Transverse colon (tissue), 4 donors: ENCODE results near the gene SLC25A10.

Source experiments
- CTCF ChIP-seq, 5 experiments: fragments of 200-600 bp in 3 of 5; fragments of 450-650 bp in 2 of 5; sonication (generic) in 3 of 5; IDR thresholded peaks; 1 replicate in 2 of 5; 2 replicates in 3 of 5; pipeline ENCODE4 v1.5.1; 2016 to 2017; ENCODE audit warnings: antibody characterized with exemption in 5 of 5, inconsistent platforms in 3 of 5, mild to moderate bottlenecking in 2 of 5, moderate library complexity in 1 of 5
- POLR2A ChIP-seq: fragments of 450-650 bp; IDR thresholded peaks from one replicate; pipeline ENCODE4 v1.6.1; 2016; ENCODE audit warnings: antibody characterized with exemption, mild to moderate bottlenecking, moderate library complexity
- POLR2AphosphoS5 ChIP-seq, 3 donors: sonication (generic); formaldehyde crosslinking; IDR thresholded peaks; one replicate each; pipeline ENCODE4 v1.6.1; 2016; ENCODE audit warnings: antibody characterized with exemption in 3 of 3

- TF ChIP-seq CTCF (IDR thresholded peaks at IDR 0.05) (no peak), POLR2A (no peak), POLR2AphosphoS5 (IDR thresholded peaks at IDR 0.05) (no peak)
Observed at GRCh38 chr17:81693509-81694210, 18.4 kb upstream of the SLC25A10 start.
